Uterus (tissue), 2 donors: ENCODE data around the gene TMEM106C.

ENCODE experiments used
- CTCF ChIP-seq, 4 experiments: fragments of 200-600 bp in 2 of 4; fragments of 450-650 bp in 2 of 4; sonication (generic) in 2 of 4; IDR thresholded peaks; one replicate each; pipeline ENCODE4 v1.5.1; 2016 to 2019; ENCODE audit warnings: antibody characterized with exemption in 4 of 4, mild to moderate bottlenecking in 2 of 4, moderate library complexity in 1 of 4
- POLR2A ChIP-seq, 2 donors: fragments of 450-650 bp; IDR thresholded peaks; one replicate each; pipeline ENCODE4 v1.6.1; 2016; ENCODE audit warnings: antibody characterized with exemption in 2 of 2, mild to moderate bottlenecking in 1 of 2, moderate library complexity in 1 of 2

- TF ChIP-seq POLR2A (IDR thresholded peaks at IDR 0.05): no peak
- no peak for TF ChIP-seq CTCF (IDR thresholded peaks at IDR 0.05)
Measured at GRCh38 chr12:47979686-47980085, 16.3 kb downstream of the TMEM106C start.
